ES-I3 (cell line): ENCODE results near the gene CD300LD.
"Not testable (repeated sequence)": the region's sequence is repeated elsewhere in the genome, so short reads cannot be mapped to it uniquely, and the experiment has no call there.

Experiments used
- H3K36me3 ChIP-seq: 2 replicates; pipeline ENCODE4 v1.6.1; 2013; ENCODE audit warnings: mild to moderate bottlenecking, low read length, control low read depth, moderate library complexity; ENCODE audit not compliant: insufficient read depth
- H3K4me1 ChIP-seq: 2 replicates; pipeline ENCODE4 v1.6.1; 2013; ENCODE audit warnings: mild to moderate bottlenecking, control low read depth, low read length; ENCODE audit not compliant: insufficient read depth
- H3K9ac ChIP-seq: 2 replicates; pipeline ENCODE4 v1.6.1; 2013; ENCODE audit warnings: low read depth, mild to moderate bottlenecking, low read length, moderate library complexity
- H3K9me3 ChIP-seq: 2 replicates; pipeline ENCODE4 v1.6.1; 2013; ENCODE audit warnings: mild to moderate bottlenecking, low read length, moderate library complexity; ENCODE audit not compliant: control insufficient read depth, insufficient read depth

The CD300LD gene

DNA sequence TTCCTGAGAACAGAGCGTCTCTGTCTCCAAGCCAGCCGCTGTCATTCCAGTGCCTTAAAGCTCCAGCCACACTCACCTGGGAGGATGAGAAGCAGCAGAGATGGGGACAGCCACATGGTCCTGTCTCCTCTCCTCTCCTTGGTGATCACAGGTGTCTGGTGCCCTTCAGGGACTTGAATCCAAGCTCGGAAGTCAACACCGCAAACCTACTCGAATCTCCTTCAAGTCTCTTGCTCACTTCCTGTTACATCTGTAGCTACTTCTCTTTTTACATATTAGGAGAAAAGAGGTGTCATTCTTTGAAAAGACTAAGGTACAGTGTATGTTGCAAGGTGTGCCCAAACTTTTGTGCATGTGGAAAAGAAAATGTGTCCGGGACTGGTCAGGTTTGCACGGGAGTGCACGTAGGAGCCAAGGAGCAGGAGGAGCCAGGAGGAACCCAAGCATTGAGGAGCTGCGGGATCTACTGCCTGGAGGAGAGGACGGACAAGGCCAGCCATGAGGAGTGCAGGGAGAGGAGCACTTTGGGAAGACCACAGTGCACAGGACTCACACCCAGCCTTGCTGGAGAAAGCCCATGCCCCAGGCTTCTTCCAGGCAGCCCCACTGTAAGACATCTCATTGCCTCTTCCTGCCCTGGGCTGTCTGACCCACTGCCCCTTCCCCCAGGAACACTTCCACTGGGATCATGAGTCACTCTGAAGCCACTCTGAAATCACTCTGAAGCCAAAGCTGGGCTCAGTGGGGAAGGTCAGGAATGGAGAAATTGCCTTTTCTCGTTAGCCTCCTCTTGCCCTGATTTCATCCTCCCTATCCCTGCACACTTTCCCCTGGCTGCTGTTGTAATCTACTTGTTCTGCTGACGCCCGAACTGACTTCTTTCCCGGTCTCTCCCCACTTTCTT is at the start of gene CD300LD:
CD300LD (minus strand) TSS at position 197 of the 904 bp plus-strand sequence; CDS start at position 116, 81 bp downstream.
- Histone ChIP-seq H3K9me3 (no peaks in the 10 kb centered on the region), H3K9ac (no peak within 1 kb of the TSS)

DNA sequence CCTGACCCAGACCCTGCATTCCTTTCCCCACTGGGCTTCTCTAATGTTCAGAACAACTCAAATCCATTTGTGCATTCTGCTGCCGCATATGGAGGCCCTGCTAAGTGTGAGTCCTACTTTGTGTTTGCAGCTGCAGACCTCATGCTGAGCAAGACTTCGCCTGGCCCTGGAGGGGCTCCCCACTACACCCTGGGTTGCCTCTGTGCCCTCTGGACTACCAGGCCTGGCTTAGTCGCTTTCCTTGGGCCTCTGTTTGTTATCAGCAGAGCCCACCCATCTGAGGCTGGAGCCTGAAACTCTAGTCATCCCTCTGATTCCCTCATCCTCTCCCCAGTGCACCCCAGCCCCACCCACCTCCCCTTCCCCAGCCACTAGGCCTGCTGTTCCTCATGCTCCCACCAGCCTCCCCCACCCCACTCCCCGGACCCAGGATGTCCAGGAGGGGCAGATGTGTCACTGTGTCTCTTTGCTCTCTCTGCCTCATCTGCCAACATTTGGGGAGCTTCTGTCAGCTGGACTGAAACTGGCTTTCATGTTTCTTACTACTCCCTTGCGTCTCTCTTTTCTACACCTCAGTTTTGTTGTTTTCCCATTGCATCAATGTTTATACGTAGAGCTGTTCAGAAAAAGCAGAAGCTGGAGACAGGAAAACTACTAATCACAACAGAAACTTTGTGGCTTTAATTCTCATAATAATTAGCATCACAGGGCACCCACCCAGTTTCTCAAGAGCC is 49.3 kb upstream of the CD300LD start:
- Histone ChIP-seq H3K9me3 (no peaks in the 10 kb centered on the region), H3K4me1 (peaks cover 8% of the 10 kb centered on the region), H3K36me3 (no peaks in the 10 kb centered on the region), H3K9ac (no peak overlapping the region)

More for the DNA sequence above, at the start of gene CD300LD:
- H3K4me1 ChIP-seq: no peaks in the 10 kb centered on the region
- no peaks in the 10 kb centered on the region for H3K36me3 ChIP-seq

DNA sequence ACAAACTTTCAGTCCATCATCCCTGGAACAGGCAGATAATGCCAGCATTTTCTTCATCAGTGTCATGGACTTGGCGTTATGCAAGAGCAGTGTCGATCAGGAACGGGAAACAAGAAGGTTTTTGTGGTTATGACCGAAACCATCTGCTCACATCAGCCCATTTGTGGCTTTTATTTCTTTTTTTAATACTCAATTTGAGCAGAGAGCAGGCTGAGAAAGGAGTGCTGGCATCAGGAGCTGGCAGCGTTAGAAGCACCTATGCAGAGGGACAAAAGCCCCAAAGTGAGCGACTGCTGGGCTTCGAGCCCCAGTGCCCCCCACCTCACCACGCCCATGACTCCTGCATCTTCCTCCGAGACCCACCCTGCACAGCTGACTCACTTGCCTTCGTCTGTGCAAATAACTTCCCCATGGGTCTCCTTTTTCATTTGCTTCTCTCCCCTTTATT is 47.6 kb upstream of the CD300LD start:
- H3K9me3 ChIP-seq: no peaks in the 10 kb centered on the region
- no peak overlapping the region for H3K9ac ChIP-seq
- H3K36me3 ChIP-seq: no peaks in the 10 kb centered on the region
- peaks cover 23% of the 10 kb centered on the region for H3K4me1 ChIP-seq

DNA sequence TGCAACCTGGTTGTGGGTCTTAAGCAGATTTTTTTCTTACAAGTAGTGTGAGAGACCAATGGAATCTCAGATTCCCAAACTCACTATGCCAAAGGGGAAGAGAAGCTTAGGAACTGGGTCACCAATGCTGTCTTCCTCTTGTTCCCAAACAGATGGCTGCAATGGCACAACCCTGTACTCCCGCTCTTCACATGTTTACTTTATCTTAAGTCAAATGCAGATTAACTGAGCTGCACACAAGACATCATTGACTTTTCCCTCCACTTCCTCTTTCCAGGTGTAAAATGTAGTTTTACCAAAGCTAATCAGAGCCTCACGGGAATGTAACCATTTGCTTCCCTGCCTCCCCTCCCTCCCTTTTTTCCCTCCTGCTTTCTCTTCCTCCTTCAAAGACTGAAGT is 45.8 kb upstream of the CD300LD start:
- Histone ChIP-seq H3K4me1 (peaks cover 23% of the 10 kb centered on the region), H3K9ac (no peak overlapping the region), H3K36me3 (no peaks in the 10 kb centered on the region), H3K9me3 (no peaks in the 10 kb centered on the region)

DNA sequence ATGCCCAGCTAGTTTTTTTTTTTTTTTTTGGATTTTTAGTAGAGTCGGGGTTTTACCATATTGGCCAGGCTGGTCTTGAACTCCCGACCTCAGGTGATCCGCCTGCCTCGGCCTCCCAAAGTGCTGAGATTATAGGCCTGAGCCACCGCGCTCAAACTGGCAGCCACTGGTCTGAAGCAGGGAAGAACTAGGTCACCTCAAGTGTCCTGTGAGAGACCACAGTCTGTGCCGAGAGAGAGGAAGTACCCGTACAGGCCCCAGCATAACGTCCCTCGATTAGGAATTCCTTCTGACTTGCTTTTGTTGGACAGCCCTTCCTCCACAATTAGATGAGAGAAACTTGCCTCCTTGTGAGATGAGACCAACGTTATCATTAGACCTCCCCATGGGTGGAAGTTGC is 45.2 kb upstream of the CD300LD start:
- H3K9ac ChIP-seq: no peak overlapping the region
- H3K36me3 ChIP-seq: no peaks in the 10 kb centered on the region
- H3K4me1 ChIP-seq: peaks cover 23% of the 10 kb centered on the region
- H3K9me3 ChIP-seq: no peaks in the 10 kb centered on the region

DNA sequence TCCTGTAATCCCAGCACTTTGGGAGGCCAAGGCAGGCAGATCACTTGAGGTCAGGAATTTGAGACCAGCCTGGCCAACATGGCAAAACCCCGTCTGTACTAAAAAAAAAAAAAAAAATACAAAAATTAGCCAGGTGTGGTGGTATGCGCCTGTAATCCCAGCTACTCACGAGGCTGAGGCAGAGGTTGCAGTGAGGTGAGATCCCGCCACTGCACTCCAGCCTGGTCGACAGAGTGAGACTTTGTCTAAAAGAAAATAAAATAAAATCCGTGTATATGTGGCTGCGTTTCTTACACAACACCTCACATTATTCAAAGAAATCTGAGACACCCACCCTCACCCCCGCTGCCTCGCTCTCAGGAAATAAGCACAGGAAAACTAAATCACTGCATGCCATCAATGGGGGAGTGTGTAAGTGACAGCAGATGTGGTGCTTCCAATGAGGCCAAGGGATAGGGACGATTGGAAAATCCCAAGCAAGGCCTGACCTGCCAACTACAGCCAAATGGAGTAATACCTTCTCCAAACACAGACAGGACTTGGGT is 44.5 kb upstream of the CD300LD start:
- peaks cover 27% of the 10 kb centered on the region for H3K4me1 ChIP-seq
- not testable (repeated sequence) for H3K9ac ChIP-seq, H3K9me3 ChIP-seq

DNA sequence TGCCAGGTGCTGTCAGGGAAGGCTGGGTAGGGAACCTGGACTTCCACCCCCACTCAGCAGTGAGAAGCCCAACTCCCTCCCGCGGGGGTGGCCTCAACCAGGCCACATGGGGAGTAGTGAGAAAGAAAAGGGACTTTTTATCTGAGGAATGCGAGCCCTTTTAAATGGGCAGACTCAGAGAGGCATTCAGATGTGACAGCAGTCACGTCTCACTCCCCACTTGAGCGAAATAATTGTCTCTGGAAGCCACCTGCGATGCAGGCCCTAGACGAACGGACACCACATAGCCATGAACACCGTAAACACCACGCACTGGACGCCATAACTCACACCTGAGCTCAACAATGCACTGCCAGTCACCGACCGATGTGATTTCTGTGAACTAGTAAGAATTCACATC is 43.3 kb upstream of the CD300LD start:
- Histone ChIP-seq H3K4me1 (peaks cover 27% of the 10 kb centered on the region), H3K9ac (no peak overlapping the region), H3K36me3 (no peaks in the 10 kb centered on the region), H3K9me3 (no peaks in the 10 kb centered on the region)

More for the DNA sequence above, 44.5 kb upstream of the CD300LD start:
- not testable (repeated sequence) for H3K36me3 ChIP-seq

DNA sequence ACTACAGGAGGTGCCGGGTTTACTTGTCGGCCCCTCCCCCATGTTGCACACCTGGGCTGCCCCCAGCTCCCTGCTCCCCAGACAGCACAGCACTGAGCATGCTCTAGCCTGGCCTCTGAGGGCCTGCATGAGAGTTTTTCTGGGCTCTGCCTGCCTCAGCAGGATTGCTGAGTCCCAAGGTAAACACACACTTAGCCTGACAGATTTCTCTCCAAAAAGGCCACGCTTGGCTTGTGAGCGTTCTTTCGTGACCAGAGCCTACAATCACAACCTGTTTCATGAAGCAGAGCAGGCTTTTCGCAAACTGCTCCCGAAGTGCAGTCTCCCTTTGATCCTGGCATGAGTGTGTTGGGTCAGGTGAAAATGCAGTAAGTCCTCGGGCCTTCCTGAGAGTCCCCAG is 41.2 kb upstream of the CD300LD start:
- Histone ChIP-seq H3K4me1 (peaks cover 27% of the 10 kb centered on the region), H3K9me3 (no peaks in the 10 kb centered on the region), H3K36me3 (no peaks in the 10 kb centered on the region), H3K9ac (no peak overlapping the region)

DNA sequence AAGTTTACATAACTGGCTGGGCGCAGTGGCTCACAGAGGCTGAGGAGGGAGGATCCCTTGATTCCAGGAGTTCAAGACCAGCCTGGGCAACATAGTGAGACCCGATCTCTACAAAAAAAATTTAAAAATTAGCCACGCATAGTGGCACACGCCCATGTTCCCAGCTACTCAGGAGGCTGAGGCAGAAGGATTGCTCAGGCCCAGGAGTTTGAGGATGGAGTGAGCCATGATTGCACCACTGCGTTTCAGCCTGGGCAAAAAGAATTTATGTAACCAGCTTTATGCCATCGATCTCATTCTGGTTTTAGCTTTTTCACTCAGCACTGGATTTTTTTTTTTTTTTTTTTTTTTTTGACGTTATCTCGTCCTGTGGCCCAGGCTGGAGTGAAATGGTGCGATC is 40.5 kb upstream of the CD300LD start:
- no peak overlapping the region for H3K9ac ChIP-seq
- H3K4me1 ChIP-seq: peaks cover 21% of the 10 kb centered on the region
- H3K36me3 ChIP-seq: no peaks in the 10 kb centered on the region
- H3K9me3 ChIP-seq: no peaks in the 10 kb centered on the region

DNA sequence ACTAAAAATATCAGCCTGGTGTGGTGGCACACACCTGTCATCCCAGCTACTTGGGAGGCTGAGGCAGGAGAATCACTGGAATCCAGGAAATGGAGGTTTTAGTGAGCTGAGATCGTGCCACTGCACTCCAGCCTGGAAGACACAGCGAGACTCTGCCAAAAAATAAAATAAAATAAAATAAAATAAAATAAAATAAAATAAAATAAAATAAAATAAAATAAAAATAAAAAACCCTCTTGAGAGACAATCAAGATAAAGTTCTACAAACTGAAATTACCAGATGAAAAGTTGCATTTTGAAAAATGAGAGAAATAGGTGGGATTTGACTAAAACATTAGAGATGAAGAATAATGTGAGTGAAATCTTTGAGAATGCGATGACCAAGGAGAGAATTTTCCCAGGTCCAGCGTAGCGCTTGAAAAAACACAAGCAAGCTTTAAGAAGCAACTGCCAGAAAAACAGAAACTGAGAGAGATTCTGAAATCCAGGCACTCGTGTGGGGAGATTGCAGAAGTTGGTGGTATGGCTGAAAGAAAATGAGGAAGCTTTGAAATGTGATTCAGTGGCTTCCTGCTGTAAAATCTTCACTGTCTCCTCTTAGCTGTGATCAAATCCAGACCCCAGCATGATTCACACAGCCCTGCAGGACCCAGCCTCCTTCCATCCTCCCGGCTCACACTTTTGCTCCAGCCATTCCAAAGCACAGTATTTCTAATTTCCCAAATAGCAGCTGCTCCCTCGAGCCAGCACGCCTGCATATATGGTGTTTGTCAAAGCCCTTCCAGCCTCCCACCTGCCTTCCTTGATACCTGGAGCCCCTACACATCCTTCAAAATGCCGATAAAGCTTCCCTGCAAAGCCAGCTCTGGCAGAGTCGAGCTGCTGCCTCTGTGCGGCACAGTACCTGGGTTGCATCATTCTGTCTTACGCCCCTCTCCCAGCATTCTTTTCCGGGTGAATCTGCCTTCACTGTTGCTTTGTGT is 39.7 kb upstream of the CD300LD start:
- no peaks in the 10 kb centered on the region for H3K36me3 ChIP-seq
- no peaks in the 10 kb centered on the region for H3K9me3 ChIP-seq
- no peak overlapping the region; the same call in 1 of the 2 replicates for H3K9ac ChIP-seq
- peaks cover 19% of the 10 kb centered on the region for H3K4me1 ChIP-seq

DNA sequence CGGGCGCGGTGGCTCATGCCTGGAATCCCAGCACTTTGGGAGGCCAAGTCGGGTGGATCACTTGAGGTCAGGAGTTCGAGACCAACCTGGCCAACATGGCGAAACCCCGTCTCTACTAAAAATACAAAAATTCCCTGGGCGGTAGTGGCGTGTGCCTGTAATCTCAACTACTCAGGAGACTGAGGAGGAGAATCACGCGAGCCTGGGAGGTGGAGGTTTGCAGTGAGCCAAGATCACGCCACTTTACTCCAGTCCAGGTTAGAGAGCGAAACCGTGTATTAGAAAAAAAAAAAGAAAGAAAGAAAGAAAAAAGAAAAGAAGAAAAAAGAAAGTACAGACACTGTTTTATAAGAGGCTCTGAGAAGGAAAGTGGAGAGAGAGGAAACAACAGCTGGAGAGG is 38.2 kb upstream of the CD300LD start:
- H3K36me3 ChIP-seq, H3K4me1 ChIP-seq, H3K9ac ChIP-seq, H3K9me3 ChIP-seq: not testable (repeated sequence)

DNA sequence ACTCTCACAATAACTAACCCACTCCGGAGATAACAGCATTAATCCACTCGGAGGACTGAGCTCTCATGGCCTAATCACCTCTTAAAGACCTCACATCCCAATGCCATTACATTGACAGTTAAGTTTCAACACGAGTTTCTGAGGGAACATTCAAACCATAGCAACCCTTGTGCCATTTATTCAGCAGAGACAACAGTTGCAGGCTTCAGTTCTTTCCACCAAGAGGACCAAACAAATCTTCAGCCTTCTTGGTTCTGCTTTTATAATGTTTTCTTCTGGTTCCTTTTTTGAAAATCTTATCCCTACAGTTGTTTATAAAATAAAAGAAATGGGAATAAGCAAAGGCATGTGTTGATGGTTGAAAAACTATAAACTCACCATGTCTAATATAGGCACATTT is 33.6 kb upstream of the CD300LD start:
- Histone ChIP-seq H3K36me3 (no peaks in the 10 kb centered on the region), H3K9me3 (no peaks in the 10 kb centered on the region), H3K9ac (no peak overlapping the region), H3K4me1 (no peaks in the 10 kb centered on the region)

DNA sequence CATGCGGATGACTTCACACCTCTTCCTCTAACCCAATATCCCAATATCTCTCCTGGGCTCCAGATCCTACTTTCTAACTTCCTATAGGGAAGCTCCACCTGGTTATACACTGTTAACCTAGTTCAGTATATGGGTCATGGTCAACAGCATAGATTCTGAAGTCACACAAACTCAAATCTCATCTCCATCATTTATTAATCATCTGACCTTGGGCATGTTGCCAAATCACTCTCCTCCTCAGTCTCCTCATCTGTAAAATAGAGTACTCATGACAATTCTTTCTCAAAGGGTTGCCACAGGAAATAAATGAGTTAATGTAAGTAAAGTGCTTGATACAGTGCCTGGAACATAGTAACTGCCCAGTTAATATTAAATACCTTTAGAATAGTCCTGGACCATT is 32.0 kb upstream of the CD300LD start:
- no peak overlapping the region for H3K9ac ChIP-seq
- H3K36me3 ChIP-seq: no peaks in the 10 kb centered on the region
- no peaks in the 10 kb centered on the region for H3K4me1 ChIP-seq
- H3K9me3 ChIP-seq: no peaks in the 10 kb centered on the region

DNA sequence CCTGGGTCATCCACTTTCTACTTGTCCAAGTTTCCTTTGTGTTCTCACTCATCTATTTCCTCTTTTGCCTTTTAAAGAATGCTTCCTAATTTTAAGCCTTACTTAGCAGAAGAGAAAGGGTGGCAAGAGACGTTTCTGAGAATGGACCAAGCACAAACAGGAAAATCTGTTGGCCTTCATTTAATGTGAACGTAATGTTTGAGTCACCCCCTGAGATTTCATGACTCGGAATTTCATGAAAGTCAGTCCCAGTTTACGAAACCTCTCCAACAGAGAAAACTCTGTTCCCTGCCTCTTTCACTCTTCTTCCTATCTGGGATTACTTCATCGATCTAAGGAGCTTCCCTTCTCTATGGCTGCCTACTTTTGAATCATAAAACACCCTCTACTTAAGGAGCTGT is 31.6 kb upstream of the CD300LD start, which contains the start of gene CD300E:
CD300E (minus strand) TSS at position 46 of the 401 bp plus-strand sequence. CDS start 117 bp downstream, outside the sequence.
- no peaks in the 10 kb centered on the region for H3K4me1 ChIP-seq
- no peaks in the 10 kb centered on the region for H3K36me3 ChIP-seq
- no peak within 1 kb of the TSS for H3K9ac ChIP-seq
- no peaks in the 10 kb centered on the region for H3K9me3 ChIP-seq
